GM18861 (cell line): ENCODE measurements around the gene CTNNBL1.
A peak's percentile ranks its signal among the peaks of the same experiment; 100 is the strongest.
"Not testable (repeated sequence)": the region's sequence is repeated elsewhere in the genome, so short reads cannot be mapped to it uniquely, and the experiment has no call there.

ENCODE experiments used
- ATAC-seq: cut with Tn5 transposase; IDR thresholded peaks from one replicate; pipeline ENCODE4 v1.9.1; 2021; ENCODE audit not compliant: unreplicated experiment

The CTNNBL1 gene

GRCh38 chr20:37677969-37678861, 15.6 kb upstream of the CTNNBL1 start:
- no peak for ATAC-seq

GRCh38 chr20:37679751-37680150, 14.1 kb upstream of the CTNNBL1 start:
- ATAC-seq = not testable (repeated sequence)

- no peak for ATAC-seq
Measured at GRCh38 chr20:37680420-37680819, 13.4 kb upstream of the CTNNBL1 start.

GRCh38 chr20:37681384-37682112, 12.3 kb upstream of the CTNNBL1 start:
- no peak for ATAC-seq

GRCh38 chr20:37683146-37683545, 10.7 kb upstream of the CTNNBL1 start:
- not testable (repeated sequence) for ATAC-seq

GRCh38 chr20:37686762-37687477, 6.9 kb upstream of the CTNNBL1 start:
- ATAC-seq = no peak

GRCh38 chr20:37687478-37687805, 6.4 kb upstream of the CTNNBL1 start:
- no peak for ATAC-seq

- ATAC-seq = no peak
Measured at GRCh38 chr20:37688093-37688492, 5.7 kb upstream of the CTNNBL1 start.

- ATAC-seq = no peak
Measured at GRCh38 chr20:37690626-37691369, 3.0 kb upstream of the CTNNBL1 start.

GRCh38 chr20:37692459-37693166, 1.2 kb upstream of the CTNNBL1 start:
- ATAC-seq = no peak

GRCh38 chr20:37693242-37693634, 592 bp upstream of the CTNNBL1 start:
- ATAC-seq = no peak

GRCh38 chr20:37695684-37696342, 2.0 kb downstream of the CTNNBL1 start:
- no peak for ATAC-seq

- peak; percentile 47 for ATAC-seq
Measured at GRCh38 chr20:37697314-37697713, 3.5 kb downstream of the CTNNBL1 start.

GRCh38 chr20:37699202-37699601, 5.4 kb downstream of the CTNNBL1 start:
- ATAC-seq = no peak

GRCh38 chr20:37700301-37700700, 6.5 kb downstream of the CTNNBL1 start:
- no peak for ATAC-seq

- ATAC-seq = not testable (repeated sequence)
Measured at GRCh38 chr20:37701676-37702075, 7.8 kb downstream of the CTNNBL1 start.

GRCh38 chr20:37702403-37703034, 8.7 kb downstream of the CTNNBL1 start:
- peak; percentile 64 for ATAC-seq

- ATAC-seq = no peak
Measured at GRCh38 chr20:37703035-37703845, 9.4 kb downstream of the CTNNBL1 start.
